GM19193 (cell line): ENCODE results near the gene GREM1.

Experiments used
- POLR2A ChIP-seq: IDR thresholded peaks from 4 replicates; pipeline ENCODE4 v1.6.1; 2011; ENCODE audit not compliant: insufficient read depth, insufficient read length; ENCODE audit errors: extremely low read depth

The GREM1 gene

GRCh38 chr15:32784581-32784980 lies 66.8 kb downstream of the GREM1 start:
- TF ChIP-seq POLR2A, result no peak

- TF ChIP-seq POLR2A, result no peak
These were observed 69.1 kb downstream of the GREM1 start for GRCh38 chr15:32786906-32787305.

- TF ChIP-seq POLR2A, result no peak
These were observed 70.1 kb downstream of the GREM1 start for GRCh38 chr15:32787949-32788348.

- TF ChIP-seq POLR2A, result no peak
These were observed 72.7 kb downstream of the GREM1 start for GRCh38 chr15:32790352-32790999.

GRCh38 chr15:32792436-32792835 lies 74.6 kb downstream of the GREM1 start:
- no peak for TF ChIP-seq POLR2A
